MM.1S (cell line): ENCODE data around the gene ELP4.

Source experiments
- DNase-seq: peaks from one replicate; pipeline ENCODE4 v3.0.0-alpha.2; 2015
- H2AFZ ChIP-seq: fragments of 300-600 bp; sonication (generic); 2 replicates; pipeline ENCODE4 v1.6.0; 2016; ENCODE audit warnings: antibody characterized with exemption, low read length
- H3F3A ChIP-seq: fragments of 300-600 bp; sonication (generic); 2 replicates; pipeline ENCODE4 v1.6.1; 2016; ENCODE audit warnings: mild to moderate bottlenecking, antibody characterized with exemption, low read length, moderate library complexity, mixed read lengths; ENCODE audit not compliant: insufficient read depth
- H3K27ac ChIP-seq: fragments of 300-600 bp; sonication (generic); 2 replicates; pipeline ENCODE4 v1.5.1; 2016; ENCODE audit warnings: mild to moderate bottlenecking, low read length
- H3K27me3 ChIP-seq: fragments of 300-600 bp; sonication (generic); replicated peaks from 2 replicates; pipeline ENCODE4 v1.6.0; 2016; ENCODE audit warnings: low read length; ENCODE audit not compliant: insufficient read depth
- H3K36me3 ChIP-seq: fragments of 300-600 bp; sonication (generic); replicated peaks from 2 replicates; pipeline ENCODE4 v1.6.1; 2016; ENCODE audit warnings: mild to moderate bottlenecking, low read length, mixed read lengths; ENCODE audit not compliant: insufficient read depth
- H3K4me1 ChIP-seq: fragments of 300-600 bp; sonication (generic); 2 replicates; pipeline ENCODE4 v1.6.1; 2016; ENCODE audit warnings: low read length, mixed read lengths
- H3K4me2 ChIP-seq: fragments of 300-600 bp; sonication (generic); 2 replicates; pipeline ENCODE4 v1.6.0; 2016; ENCODE audit warnings: low read depth, low read length
- H3K4me3 ChIP-seq: fragments of 300-600 bp; sonication (generic); 2 replicates; pipeline ENCODE4 v1.5.1; 2016; ENCODE audit warnings: low read length, mixed read lengths
- H3K79me2 ChIP-seq: fragments of 300-600 bp; sonication (generic); 2 replicates; pipeline ENCODE4 v1.6.1; 2016; ENCODE audit warnings: mixed run types, low read length, mixed read lengths
- H3K9ac ChIP-seq: fragments of 300-600 bp; sonication (generic); 2 replicates; pipeline ENCODE4 v1.6.1; 2016; ENCODE audit warnings: low read length, mixed read lengths
- H3K9me2 ChIP-seq: fragments of 300-600 bp; sonication (generic); replicated peaks from 2 replicates; pipeline ENCODE4 v1.6.1; 2016; ENCODE audit warnings: mild to moderate bottlenecking, low read length, mixed read lengths; ENCODE audit not compliant: insufficient read depth
- H3K9me3 ChIP-seq: fragments of 300-600 bp; sonication (generic); replicated peaks from 2 replicates; pipeline ENCODE4 v1.6.1; 2016; ENCODE audit warnings: mild to moderate bottlenecking, low read length, mixed read lengths; ENCODE audit not compliant: insufficient read depth
- H4K20me1 ChIP-seq: fragments of 300-600 bp; sonication (generic); 2 replicates; pipeline ENCODE4 v1.6.1; 2016; ENCODE audit warnings: mild to moderate bottlenecking, low read length, moderate library complexity, mixed read lengths; ENCODE audit not compliant: insufficient read depth
- CTCF ChIP-seq: fragments of 300-600 bp; sonication (generic); IDR thresholded peaks from 2 replicates; pipeline ENCODE4 v1.5.1; 2016; ENCODE audit warnings: antibody characterized with exemption, low read length, mixed read lengths
- EZH2 ChIP-seq: fragments of 300-600 bp; sonication (generic); optimal IDR thresholded peaks from 2 replicates; pipeline ENCODE3; 2017; ENCODE audit warnings: low read depth, mild to moderate bottlenecking, antibody characterized with exemption, low read length, mixed read lengths
- EZH2phosphoT487 ChIP-seq: fragments of 300-600 bp; sonication (generic); IDR thresholded peaks from 2 replicates; pipeline ENCODE4 v1.6.1; 2018; ENCODE audit warnings: antibody characterized with exemption, low read length

Gene ELP4

DNA sequence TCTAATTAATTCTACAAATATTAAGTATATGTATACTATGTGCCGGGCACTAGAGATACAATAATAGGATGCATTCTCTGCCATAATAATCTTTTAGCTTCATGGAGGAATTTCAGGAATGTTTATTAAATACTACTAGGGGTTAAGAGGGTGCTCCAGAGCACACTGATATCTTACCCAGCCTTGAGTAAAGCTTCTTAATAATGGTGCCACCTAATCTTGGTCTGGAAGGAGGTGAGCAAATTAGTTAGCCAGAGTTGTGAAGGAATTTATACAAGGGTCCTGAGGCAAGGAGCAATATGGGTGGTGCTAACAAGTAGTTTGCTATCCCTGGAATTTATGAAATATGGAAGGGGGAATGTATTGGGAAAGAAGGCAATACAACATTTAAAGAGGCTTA, 21.7 kb downstream of the ELP4 start:
- no peak overlapping the region for H2AFZ ChIP-seq
- no peaks in the 10 kb centered on the region for H3K27me3 ChIP-seq
- H3K9me2 ChIP-seq, result no peaks in the 10 kb centered on the region
- no peak overlapping the region for H3K4me2 ChIP-seq
- no peaks in the 10 kb centered on the region for H3F3A ChIP-seq
- no peaks in the 10 kb centered on the region for H3K79me2 ChIP-seq
- no peak for DNase-seq
- H3K27ac ChIP-seq, result no peak overlapping the region
- no peaks in the 10 kb centered on the region for H4K20me1 ChIP-seq
- no peak overlapping the region for H3K9ac ChIP-seq
- TF ChIP-seq CTCF (no peak), EZH2 (no peak), EZH2phosphoT487 (no peak)
- no peaks in the 10 kb centered on the region for H3K9me3 ChIP-seq
- no peaks in the 10 kb centered on the region for H3K36me3 ChIP-seq
- H3K4me3 ChIP-seq, result no peak overlapping the region
- H3K4me1 ChIP-seq, result no peaks in the 10 kb centered on the region

DNA sequence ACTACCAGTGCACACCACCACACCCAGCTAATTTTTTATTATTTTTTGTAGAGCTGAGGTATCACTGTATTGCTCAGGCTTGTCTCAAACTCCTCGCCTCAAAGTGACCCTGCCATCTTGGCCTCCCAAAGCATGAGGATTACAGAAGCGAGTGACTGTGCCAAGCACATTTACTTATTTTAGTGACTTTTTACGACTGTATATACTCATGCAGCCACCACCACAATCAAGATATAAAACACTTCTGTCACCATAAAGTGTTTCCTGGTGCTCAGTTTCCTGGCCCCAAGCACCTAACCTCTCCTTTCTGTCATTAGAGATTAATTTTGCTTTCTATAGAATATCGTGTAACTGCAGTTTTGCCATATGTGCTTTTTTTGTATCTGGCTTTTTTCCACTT, 25.9 kb downstream of the ELP4 start:
- no peak overlapping the region for H3K9ac ChIP-seq
- no peak for DNase-seq
- H3K4me3 ChIP-seq, result no peak overlapping the region
- TF ChIP-seq EZH2phosphoT487, result no peak
- no peak for TF ChIP-seq EZH2
- no peak for TF ChIP-seq CTCF
- H4K20me1 ChIP-seq, result no peaks in the 10 kb centered on the region
- no peaks in the 10 kb centered on the region for H3K27me3 ChIP-seq
- H3K27ac ChIP-seq, result no peak overlapping the region
- H3K79me2 ChIP-seq, result no peaks in the 10 kb centered on the region
- no peaks in the 10 kb centered on the region for H3K9me3 ChIP-seq
- no peaks in the 10 kb centered on the region for H3K4me1 ChIP-seq
- no peak overlapping the region for H2AFZ ChIP-seq
- no peak overlapping the region for H3K4me2 ChIP-seq
- no peaks in the 10 kb centered on the region for H3F3A ChIP-seq
- H3K36me3 ChIP-seq, result no peaks in the 10 kb centered on the region
- H3K9me2 ChIP-seq, result no peaks in the 10 kb centered on the region

GRCh38 chr11:31542862-31543261, 33.3 kb downstream of the ELP4 start:
- Histone ChIP-seq H3K9me2 (no peaks in the 10 kb centered on the region), H3K4me3 (no peak overlapping the region), H3K9me3 (no peaks in the 10 kb centered on the region), H3K27ac (no peak overlapping the region), H2AFZ (no peak overlapping the region), H3K4me2 (no peak overlapping the region), H3K27me3 (no peaks in the 10 kb centered on the region), H3K36me3 (no peaks in the 10 kb centered on the region), H3K4me1 (no peaks in the 10 kb centered on the region), H3F3A (no peaks in the 10 kb centered on the region), H3K79me2 (no peaks in the 10 kb centered on the region), H4K20me1 (no peaks in the 10 kb centered on the region), H3K9ac (no peak overlapping the region)
- no peak for TF ChIP-seq EZH2
- DNase-seq, result no peak

DNA sequence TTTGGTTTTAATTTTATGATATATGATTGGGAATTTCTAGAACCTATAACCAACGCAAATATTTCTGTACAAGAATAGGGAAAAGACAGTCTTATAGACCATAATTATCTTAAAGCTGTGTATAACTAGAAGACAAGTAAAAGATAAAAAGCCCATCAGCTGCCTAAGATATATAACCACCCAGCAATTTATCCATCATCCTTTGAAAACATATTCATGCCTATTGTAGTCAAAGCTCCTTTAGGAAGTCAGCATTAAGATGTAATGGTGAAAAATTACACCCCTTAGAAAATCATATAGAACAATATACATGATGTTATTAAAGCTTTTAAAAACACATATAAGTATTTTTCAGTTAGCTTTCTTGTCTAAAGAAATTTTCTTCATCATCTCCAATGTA, 46.4 kb downstream of the ELP4 start:
- Histone ChIP-seq H3K9me2 (no peaks in the 10 kb centered on the region), H3F3A (no peaks in the 10 kb centered on the region), H3K9ac (no peak overlapping the region), H3K27ac (no peak overlapping the region), H3K4me3 (no peak overlapping the region), H3K9me3 (no peaks in the 10 kb centered on the region), H3K4me1 (no peaks in the 10 kb centered on the region), H4K20me1 (no peaks in the 10 kb centered on the region), H3K4me2 (no peak overlapping the region), H3K36me3 (no peaks in the 10 kb centered on the region), H3K79me2 (no peaks in the 10 kb centered on the region), H2AFZ (no peak overlapping the region), H3K27me3 (no peaks in the 10 kb centered on the region)
- DNase-seq, result no peak
- no peak for TF ChIP-seq CTCF
- no peak for TF ChIP-seq EZH2phosphoT487
- TF ChIP-seq EZH2, result no peak
